GM21526 (cell line): ENCODE results near the gene PRKCE.

ENCODE experiments used
- ATAC-seq: cut with Tn5 transposase; IDR thresholded peaks from one replicate; pipeline ENCODE4 v1.9.1; 2021; ENCODE audit warnings: moderate library complexity; ENCODE audit not compliant: unreplicated experiment, low FRiP score

The PRKCE gene

GRCh38 chr2:46079985-46080560 is 428.6 kb downstream of the PRKCE start:
- no peak for ATAC-seq

GRCh38 chr2:46082531-46083485 is 431.3 kb downstream of the PRKCE start:
- no peak for ATAC-seq

DNA sequence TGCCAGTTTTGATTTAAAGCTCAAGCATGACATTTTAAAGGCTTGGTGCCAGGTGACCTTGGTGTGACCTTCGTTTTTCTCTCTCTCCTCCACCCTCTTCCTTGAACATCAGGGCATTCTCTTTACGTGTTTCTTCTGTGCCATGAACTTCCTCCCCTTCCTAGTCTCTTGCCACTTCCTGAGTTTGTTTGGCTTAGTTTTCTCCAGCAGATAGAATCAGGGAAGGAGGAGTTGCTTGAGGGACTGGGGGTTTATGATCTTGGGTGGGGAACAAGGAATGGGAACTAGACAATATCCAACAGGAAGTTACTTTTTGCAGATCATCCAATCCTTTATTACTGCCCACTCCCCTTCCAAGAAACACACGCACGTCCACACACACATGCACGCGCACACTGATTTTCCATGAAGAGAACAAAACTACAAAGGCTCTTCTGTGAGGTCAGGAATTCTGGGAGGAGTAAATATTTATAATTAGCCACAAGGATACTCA is 435.1 kb downstream of the PRKCE start:
- ATAC-seq: no peak

GRCh38 chr2:46087492-46087891 is 436.0 kb downstream of the PRKCE start:
- no peak for ATAC-seq

GRCh38 chr2:46091004-46091403 is 439.5 kb downstream of the PRKCE start:
- ATAC-seq: no peak

- no peak for ATAC-seq
Observed at GRCh38 chr2:46091961-46092667, 440.6 kb downstream of the PRKCE start.

DNA sequence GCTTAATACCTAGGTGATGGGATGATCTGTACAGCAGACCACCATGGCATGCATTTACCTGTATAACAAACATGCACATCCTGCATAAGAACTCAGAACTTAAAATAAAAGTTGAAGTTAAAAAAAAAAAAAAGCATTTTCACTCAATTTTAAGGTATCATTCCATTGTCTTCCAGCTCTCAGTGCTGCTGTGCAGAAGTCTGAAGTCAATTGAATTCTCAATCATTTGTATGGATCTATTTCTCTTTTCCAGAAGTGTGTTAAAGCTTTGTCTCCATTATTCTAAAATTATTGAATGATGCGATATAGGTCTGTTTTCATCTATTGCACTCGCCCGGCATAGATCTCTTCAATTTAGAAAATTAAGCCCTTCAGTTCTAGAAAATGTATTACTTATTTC is 443.2 kb downstream of the PRKCE start:
- no peak for ATAC-seq

DNA sequence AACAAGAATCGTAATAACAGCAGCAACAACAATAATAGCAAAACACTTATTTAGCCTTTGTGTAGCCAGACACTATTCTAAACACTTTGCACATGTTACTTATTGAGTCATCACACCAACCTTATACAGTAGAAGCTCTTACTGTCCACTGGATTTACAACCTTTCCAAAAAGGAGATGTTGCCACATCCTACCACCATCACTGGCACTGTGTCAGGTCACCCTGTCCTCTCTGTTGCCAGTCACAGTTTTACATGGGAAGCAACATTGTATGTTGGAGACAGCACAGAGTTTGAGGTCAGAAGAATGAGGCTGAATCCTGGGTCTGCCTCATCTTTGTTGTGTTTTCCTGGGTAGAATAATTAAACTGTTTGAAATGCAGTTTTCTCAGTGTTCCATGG is 444.4 kb downstream of the PRKCE start:
- ATAC-seq: no peak

- no peak for ATAC-seq
Observed at GRCh38 chr2:46096260-46096659, 444.8 kb downstream of the PRKCE start.

DNA sequence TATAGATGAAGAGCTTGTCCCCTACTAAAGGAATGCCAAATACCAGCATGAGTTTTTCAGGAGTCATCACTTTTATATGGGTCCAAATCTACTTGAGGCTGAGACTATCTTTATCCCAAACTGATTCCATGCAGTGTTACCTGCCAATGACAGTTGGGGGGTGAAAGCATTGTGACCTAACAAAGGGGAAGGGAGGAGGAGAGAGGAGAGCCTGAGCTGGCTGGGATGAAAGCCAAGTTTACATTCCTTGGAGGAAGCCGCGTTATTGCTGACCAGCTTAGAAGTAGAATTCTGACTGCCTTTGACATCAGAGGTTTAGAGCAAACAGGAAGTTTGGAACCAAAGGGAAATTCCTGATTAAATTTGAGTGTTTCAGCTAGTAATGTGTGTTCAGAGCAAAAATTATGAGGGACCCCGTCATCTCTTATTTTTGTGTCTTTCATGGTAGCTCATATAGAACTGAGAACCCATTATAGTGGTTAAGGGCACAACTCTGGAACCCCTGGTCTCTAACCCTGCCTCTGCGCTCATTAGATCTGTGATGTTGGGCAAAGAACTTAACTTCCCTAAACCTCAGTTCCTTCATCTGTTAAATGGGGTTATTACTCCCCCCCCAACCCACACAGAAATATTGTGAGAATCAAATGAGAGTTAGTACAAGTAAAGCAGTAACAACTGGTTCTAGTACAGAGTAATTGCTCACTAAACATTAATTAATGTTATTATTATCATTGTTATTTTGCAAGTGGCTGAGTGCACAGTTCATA is 446.4 kb downstream of the PRKCE start:
- ATAC-seq: no peak

GRCh38 chr2:46098621-46099062 is 447.2 kb downstream of the PRKCE start:
- ATAC-seq: no peak

DNA sequence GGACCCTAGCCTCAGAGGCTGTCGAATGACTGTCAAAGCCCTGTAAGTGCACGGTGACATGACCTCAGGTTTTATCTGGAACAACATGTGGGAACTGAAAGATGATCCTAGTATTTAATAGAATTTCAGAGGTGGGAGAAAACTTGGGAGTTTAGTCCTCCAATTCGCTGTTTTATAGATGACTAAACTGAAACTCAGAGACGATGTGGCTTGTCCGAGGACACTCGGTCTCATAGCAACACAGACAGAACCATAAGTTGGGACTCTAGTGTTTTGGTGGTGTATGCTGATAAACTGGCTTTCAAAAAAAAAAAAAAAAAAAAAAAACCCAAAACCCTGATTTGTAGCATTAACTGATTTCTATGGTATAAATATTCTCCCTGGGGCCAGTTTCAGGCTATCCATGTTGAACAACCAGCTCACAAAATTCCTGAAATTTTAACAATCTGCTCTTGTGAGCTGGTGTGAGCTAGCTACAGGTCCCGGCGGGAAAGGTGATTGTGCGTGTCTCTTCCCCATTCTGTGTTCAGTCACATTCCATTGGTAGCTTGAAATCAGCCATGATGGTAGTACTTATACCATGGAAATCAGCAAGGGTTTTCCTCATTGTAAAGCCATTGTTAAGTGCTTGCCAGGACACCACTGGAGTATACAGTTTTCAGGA is 450.2 kb downstream of the PRKCE start:
- ATAC-seq: no peak

DNA sequence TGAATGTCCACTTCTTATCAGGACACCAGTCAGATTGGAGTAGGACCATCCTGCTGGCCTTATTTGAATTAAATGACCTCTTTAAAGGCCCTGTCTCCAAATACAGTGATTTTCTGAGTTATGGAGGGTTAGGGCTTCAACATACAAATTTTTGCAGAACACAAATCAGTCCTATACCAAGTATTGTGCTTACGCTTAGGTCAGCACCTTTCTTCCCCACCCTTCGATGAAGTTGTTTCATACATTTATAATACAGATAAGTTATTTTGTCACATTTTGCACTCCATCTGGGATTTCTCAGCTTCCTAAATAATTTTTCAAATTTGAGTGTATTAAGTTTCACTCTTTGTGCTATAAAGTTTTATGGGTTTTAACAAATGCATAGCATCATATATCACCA is 455.2 kb downstream of the PRKCE start:
- ATAC-seq: no peak

- no peak for ATAC-seq
Observed at GRCh38 chr2:46114996-46115395, 463.5 kb downstream of the PRKCE start.

DNA sequence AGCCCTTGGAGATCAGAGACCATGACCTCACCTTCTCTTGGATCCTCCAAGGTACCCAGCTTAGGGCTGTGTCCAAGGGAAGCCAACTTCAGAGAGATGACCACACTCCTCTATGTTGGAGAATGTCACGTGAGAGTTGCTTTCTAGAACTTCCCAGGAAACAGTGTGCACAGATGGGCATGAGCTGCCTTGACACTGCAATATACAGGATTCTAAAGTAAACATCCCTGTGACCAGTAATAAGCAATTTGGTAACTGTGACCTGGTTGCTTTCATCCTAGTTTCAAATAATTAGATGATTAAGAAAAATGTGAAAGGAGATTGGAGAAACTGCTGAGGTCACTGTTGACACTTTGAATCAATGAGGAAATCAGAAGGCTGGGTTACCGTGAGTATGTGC is 464.7 kb downstream of the PRKCE start:
- ATAC-seq: no peak

DNA sequence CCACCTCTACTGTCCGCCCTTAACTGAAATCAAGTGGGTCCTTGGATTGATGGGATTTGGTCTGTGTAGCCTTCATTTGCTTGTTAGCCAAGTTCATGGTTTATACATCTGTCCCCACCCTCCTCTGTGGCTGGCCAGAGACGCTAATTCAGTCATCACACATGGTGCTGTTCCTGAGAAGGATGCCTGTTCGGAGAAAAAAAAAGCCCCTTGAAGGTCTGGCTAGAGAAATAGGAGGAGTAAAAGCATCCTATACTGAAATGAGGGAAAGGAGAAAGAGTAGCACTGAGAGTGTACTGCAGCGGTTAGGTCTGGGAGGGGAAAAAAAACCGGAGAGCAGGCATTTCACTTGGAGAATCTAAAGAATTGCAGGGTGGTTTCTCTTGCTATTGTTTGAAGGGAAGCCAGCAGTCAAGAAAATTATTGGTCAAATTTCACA is 465.1 kb downstream of the PRKCE start:
- no peak for ATAC-seq

GRCh38 chr2:46117379-46117778 is 465.9 kb downstream of the PRKCE start:
- no peak for ATAC-seq

DNA sequence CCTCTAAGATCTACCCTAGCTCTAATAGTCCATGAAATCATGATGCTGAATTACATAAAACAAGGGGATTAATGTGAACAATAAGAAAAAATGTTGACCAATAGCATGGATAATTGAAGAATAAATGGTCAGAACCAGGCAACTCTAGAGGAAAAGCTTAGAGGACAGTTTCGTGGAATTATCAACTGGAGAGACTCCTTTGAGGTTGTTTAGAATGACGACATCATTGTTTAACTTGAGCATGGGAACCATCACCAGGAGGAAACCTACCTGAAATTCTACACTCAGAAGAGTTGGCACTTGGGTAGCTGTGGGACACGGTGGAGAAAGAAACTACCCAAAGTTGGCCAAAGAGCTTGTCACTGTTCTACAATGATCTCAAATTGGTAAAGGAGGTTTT is 466.5 kb downstream of the PRKCE start:
- ATAC-seq: no peak

DNA sequence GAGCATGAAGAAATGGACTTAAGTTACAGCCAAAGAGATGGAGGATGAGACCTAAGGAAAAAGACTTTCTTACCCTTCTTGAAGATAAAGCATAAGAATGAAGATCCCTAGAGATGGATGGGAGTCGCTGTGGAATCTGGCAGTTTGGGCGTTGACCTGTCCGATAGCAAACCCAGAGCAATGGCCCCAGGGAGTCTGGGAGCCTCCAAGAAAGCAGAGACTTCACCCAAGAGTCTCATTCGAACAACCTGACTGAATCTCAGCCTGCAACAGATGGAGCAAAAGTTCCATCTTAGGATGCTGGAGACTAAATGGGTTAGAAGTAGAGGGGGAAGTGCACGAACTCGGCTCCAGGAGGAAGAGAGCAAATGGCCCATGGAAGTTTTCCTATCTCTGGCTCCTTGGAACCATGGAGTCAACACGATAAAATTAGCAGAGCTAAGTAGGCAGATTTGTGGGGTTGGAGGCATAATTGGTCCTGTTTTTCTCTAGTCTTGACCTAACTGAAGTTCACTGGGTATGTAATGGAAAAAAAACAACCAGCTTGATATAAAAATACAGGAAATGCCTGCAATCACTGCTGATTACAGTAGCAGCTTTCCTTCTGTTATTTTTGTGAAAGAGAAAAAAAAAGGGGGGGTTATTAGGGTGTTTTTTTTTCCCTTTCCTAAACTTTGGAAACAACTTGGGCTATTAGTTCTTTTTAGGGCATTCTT is 467.3 kb downstream of the PRKCE start:
- no peak for ATAC-seq
